ENCODE results near the gene CCDC51.

CCDC51 gene

GRCh38 chr3:48415251-48415953 is 24.5 kb downstream of the CCDC51 start:
- Histone ChIP-seq H3K9me3 (no peaks in the 10 kb centered on the region), H3K4me3 (ENCODE audit: low read depth in 1 of 2, low read length in 1 of 2) (no peak overlapping the region), H3K27ac (no peak overlapping the region), H3K36me3 (no peaks in the 10 kb centered on the region), H3K4me1 (ENCODE audit: control insufficient read depth in 1 of 2, insufficient read depth in 1 of 2, low read depth in 1 of 2, low read length in 1 of 2) (no peaks in the 10 kb centered on the region), H3K27me3 (no peaks in the 10 kb centered on the region)
- TF ChIP-seq CTCF (IDR thresholded peaks at IDR 0.05), result no peak

GRCh38 chr3:48414376-48415250 is 25.3 kb downstream of the CCDC51 start:
- Histone ChIP-seq H3K4me1 (ENCODE audit: control insufficient read depth in 1 of 2, insufficient read depth in 1 of 2, low read depth in 1 of 2, low read length in 1 of 2) (no peaks in the 10 kb centered on the region), H3K4me3 (ENCODE audit: low read depth in 1 of 2, low read length in 1 of 2) (no peak overlapping the region), H3K9me3 (no peaks in the 10 kb centered on the region), H3K36me3 (no peaks in the 10 kb centered on the region), H3K27me3 (no peaks in the 10 kb centered on the region), H3K27ac (no peak overlapping the region)
- no peak for TF ChIP-seq CTCF (IDR thresholded peaks at IDR 0.05)

- Histone ChIP-seq H3K27ac (no peak overlapping the region), H3K36me3 (no peaks in the 10 kb centered on the region), H3K4me3 (ENCODE audit: low read depth in 1 of 2, low read length in 1 of 2) (no peak overlapping the region), H3K9me3 (no peaks in the 10 kb centered on the region), H3K4me1 (ENCODE audit: control insufficient read depth in 1 of 2, insufficient read depth in 1 of 2, low read depth in 1 of 2, low read length in 1 of 2) (no peaks in the 10 kb centered on the region), H3K27me3 (no peaks in the 10 kb centered on the region)
- TF ChIP-seq CTCF (IDR thresholded peaks at IDR 0.05), result no peak
These were observed 26.3 kb downstream of the CCDC51 start for GRCh38 chr3:48413611-48414010.

- Histone ChIP-seq H3K4me3 (ENCODE audit: low read depth in 1 of 2, low read length in 1 of 2) (no peak overlapping the region), H3K27me3 (no peaks in the 10 kb centered on the region), H3K27ac (no peak overlapping the region), H3K4me1 (ENCODE audit: control insufficient read depth in 1 of 2, insufficient read depth in 1 of 2, low read depth in 1 of 2, low read length in 1 of 2) (no peaks in the 10 kb centered on the region), H3K9me3 (no peaks in the 10 kb centered on the region), H3K36me3 (no peaks in the 10 kb centered on the region)
- no peak for TF ChIP-seq CTCF (IDR thresholded peaks at IDR 0.05)
These were observed 26.8 kb downstream of the CCDC51 start for GRCh38 chr3:48413086-48413485.

- no peaks in the 10 kb centered on the region for H3K4me1 ChIP-seq (ENCODE audit: control insufficient read depth in 1 of 2, insufficient read depth in 1 of 2, low read depth in 1 of 2, low read length in 1 of 2)
- no peak overlapping the region for H3K27ac ChIP-seq
- no peaks in the 10 kb centered on the region for H3K36me3 ChIP-seq
- TF ChIP-seq CTCF (IDR thresholded peaks at IDR 0.05), result no peak
- no peaks in the 10 kb centered on the region for H3K27me3 ChIP-seq
- H3K4me3 ChIP-seq (ENCODE audit: low read depth in 1 of 2, low read length in 1 of 2), result no peak overlapping the region
- H3K9me3 ChIP-seq, result no peaks in the 10 kb centered on the region
These were observed 27.4 kb downstream of the CCDC51 start for GRCh38 chr3:48412375-48413001.

Measured in neutrophil (primary cell).